ENCODE measurements around the gene DAB2IP.

The DAB2IP gene

DNA sequence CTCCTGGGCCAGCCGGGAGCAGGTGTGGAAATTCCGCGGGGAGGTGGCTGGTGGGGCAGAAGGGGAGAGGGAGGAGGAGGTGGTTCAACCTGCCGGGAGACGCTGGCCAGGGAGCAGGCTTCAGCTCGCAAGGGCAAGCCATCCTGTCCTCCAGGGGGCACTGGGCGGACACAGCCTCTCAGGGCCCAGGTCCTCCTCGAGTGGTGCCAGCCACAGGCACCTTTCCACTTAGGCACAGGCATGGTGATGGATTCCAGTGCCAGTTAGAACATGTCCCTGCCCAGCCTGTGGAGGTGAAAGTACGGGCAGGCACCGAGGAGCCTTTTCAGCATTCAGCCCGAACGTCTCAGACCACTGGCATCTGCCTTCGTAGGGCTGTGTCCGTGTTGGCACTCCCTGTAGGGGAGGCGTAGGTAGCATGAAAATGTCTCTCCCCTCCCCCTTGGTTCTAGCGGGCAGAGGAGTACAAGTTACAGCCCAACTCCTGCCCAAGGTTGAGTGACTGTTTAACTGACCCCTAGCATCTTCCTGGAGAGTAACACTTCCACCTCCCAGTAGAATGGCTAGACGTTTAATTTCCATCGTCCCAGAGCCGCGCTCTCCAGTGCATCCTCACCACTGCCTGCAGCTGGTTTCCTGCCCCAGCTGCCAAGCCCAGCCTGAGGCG, 48.9 kb downstream of the DAB2IP start:
- DNase-seq, result peak in 22 of 56 donors; percentile 13 to 56 (median 29)

- peak in 11 of 56 donors; percentile 9 to 67 (median 46) for DNase-seq
These were observed 49.5 kb downstream of the DAB2IP start for GRCh38 chr9:121700832-121701419.

GRCh38 chr9:121701736-121702261, 50.4 kb downstream of the DAB2IP start:
- no peak for DNase-seq

DNA sequence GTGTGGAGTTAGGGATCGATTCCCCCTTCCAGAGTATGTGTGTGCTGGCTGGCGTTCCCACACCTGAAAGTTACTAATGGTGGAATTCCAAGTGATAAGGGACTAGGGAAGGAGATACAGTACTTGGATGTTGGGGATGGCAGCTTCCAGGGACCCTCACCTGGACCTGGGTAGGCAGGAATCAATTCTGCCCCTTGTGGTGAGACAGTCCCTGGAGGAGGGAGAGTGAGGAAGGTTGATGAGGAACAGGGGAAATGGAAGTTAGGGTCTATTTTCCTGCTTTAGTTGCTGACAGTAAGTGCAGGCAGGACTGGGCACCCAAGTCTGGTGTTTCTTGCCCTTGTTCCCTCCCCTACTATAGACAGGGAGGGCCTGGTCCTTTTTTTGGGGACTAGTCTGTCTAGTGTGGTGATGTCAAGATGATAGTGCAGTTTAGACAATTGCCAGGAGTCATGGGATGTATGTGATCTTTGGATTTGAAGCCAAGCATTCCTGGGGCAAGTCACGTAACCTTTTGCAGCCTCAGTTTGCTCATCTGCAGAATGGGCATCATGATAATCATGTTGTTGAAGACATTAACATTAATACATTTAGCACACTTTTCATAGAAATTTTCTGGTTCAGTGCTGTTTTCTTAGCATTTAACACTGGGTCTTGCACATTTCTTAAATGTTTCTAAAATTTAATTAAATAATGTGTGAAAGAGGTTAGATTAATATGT, 51.7 kb downstream of the DAB2IP start:
- DNase-seq, result no peak

GRCh38 chr9:121704281-121704680, 52.8 kb downstream of the DAB2IP start:
- DNase-seq, result no peak

DNA sequence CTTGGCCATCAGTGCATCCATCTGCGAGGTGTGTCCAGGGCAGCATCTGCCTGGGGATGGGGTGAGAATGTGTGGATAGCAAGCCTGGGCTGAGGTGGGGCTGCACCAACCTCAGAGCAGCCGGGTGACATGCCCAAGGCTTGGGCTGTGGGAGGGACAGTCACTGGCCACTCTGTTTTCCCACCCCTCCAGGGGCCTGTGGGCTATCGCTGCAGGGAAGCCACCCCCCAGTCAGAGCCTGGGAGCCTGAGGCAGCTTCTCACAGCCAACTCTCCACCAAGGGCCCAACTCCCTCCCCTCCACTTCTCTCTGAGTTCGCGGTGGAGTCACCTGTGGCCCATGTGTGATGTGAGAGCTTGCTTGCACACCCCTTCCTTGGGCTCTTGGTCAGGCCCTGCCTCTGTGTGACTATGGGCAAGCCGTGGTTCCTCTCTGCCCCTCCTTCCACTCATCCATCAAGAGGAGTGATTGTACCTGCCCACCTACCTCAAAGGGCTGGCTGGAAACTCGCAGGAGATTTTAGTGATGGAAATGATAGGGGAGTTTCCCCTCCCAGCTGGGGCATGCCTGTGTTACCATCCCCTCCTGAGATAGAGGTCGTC, 54.8 kb downstream of the DAB2IP start:
- DNase-seq, result no peak

- DNase-seq, result no peak
These were observed 56.3 kb downstream of the DAB2IP start for GRCh38 chr9:121707477-121708424.

GRCh38 chr9:121708768-121709488, 57.5 kb downstream of the DAB2IP start:
- peak in 35 of 56 donors; percentile 15 to 71 (median 47) for DNase-seq

DNA sequence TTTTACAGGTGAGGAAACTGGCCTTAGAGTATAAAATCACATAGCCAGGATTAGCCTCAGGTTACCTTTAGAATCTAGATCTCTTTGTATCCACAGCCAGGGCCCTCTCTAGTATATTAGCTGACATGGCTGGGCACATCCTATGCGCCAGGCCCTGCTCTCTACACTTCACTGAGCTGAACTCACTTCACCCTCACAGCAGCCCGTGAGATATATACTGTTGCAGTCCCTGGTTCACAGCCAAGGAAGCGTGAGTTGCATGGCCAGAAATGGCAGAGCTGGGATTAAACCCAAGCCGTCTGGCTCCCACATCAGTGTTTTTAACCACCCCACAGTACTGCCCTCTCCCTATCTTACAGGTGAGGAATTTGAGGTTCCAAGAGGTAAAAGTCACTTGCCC, 58.4 kb downstream of the DAB2IP start:
- no peak for DNase-seq

DNA sequence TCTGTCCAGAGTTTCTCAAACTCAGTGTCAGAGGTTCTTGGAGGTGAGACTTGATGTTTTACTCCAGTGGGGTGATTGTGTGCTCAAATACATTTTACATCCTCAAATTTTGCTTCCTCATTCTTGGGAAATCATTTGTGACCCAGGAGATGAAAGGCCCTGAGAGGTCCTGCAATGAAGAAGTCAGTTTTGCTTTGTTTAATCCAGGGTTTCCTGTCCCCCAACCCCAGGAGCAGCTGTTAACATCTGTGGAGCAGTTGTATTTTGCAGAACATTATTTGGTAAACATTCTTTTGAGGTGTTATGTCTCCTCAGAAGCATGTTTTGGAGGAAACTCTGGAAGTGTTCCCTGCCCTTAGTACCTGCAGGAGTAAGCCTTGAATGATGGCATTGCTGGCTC, 59.8 kb downstream of the DAB2IP start:
- DNase-seq, result no peak

- DNase-seq, result no peak
These were observed 60.4 kb downstream of the DAB2IP start for GRCh38 chr9:121711797-121712196.

- DNase-seq, result no peak
These were observed 62.1 kb downstream of the DAB2IP start for GRCh38 chr9:121713400-121714070.

GRCh38 chr9:121714075-121714705, 62.8 kb downstream of the DAB2IP start:
- no peak for DNase-seq

DNA sequence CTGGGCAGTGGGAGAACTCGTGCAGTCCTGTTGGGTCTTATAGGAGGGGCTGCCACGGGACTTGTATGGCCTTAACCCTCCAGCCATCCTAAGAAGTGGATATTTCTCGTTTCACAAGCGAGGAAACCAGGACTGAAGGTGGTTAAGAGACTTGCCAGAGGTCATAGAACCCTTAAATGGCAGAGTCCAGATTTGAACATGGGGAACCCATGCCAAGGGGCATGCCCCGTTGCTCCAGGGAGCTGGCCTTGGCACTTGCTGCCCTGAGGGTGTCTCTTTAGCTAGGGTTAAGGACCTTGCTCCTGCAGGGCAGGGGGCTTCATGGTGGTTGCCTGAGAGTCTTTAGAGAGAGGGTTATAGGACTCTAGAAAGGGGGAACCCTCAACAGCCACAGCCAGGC, 63.4 kb downstream of the DAB2IP start:
- DNase-seq, result no peak

DNA sequence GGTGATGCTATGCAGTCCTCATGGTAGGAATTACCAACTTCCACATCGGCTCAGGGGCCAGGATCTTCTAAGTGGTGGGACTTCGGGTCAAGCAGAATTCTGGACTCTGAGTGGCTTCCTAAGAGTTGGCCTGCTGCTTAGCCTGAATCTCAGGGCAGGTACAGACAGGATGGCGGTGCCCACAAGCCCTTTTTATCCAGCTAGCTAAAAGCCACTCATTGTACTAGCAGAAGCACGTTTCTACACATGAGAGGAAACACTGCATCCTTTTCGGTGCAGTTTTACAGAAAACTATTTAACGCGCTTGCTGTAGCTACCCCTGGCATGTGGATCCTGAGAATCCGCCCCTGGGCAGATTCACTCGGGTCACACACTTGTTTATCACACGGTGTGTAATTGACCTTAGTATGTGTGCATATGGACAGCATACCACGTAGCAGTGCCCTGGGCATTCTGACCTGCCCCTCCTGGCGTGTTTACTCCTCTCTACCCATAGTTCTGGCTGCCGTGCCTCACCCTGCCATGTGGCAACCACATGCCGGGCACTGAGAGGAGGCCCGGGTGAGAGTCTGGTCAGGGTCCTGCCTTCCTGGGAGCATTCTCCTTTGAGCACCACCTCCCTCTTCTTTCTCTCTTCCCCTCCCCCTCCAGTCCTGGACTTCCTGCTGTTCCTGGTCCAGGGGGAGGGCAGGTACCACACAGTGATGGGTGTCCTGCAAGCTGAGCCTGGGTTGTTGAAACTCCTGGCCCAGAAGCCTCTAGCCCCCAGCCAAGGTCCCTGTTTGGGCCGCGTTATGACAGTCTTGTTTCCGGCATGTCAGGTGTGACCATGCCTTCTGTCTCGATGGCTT, 65.9 kb downstream of the DAB2IP start:
- DNase-seq, result no peak

DNA sequence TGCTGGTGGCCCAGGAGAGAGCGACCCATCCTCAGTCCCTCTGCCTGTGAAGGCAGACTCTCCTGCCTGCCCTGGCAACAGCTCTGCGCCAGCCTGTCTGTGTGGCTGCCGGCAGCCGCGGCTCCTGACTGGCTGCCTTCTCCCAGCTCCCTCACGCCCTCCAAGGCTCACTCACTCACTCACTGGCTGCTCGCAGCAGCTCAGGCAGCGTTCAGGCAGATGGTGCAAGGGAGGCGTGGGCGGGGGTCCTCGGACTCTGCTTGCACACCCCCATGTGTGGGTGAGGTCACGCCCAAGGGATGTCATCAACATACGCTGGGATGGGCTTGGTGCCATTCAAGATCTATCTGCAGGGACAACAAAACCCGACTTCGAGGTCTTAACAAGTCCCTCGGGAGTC, 66.7 kb downstream of the DAB2IP start:
- DNase-seq, result peak in 48 of 56 donors; percentile 18 to 85 (median 59)

- DNase-seq, result no peak
These were observed 67.1 kb downstream of the DAB2IP start for GRCh38 chr9:121718501-121718900.
